Activated CD8-positive, alpha-beta memory T cell treated with anti-CD3 and anti-CD28 coated beads for 36 hours (primary cell): Measurements from ENCODE around the gene HOXB6. TPM values are rescaled to one million over a fixed set of nuclear protein-coding genes. Genes with fewer than 3 reads are reported as not detected.

Experiments used
- CTCF ChIA-PET: fragments of 350-600 bp; sonication (Branson Sonifier 250); formaldehyde crosslinking; loops from one replicate; lab custom pipeline; 2021; ENCODE audit warnings: antibody characterized with exemption; lab: Charles Lee
- POLR2A ChIA-PET: fragments of 350-600 bp; sonication (Branson Sonifier 250); formaldehyde crosslinking; loops from one replicate; lab custom pipeline; 2021; ENCODE audit warnings: antibody characterized with exemption; lab: Charles Lee
- total RNA-seq, 2 experiments: library from RNA; stranded (reverse); gene quantifications; one replicate each; pipeline ENCODE4 v1.2.3, GENCODE V29; 2021

HOXB6 gene
- total RNA-seq, 2 experiments from 2014 or later: 0.25 to 0.48 TPM

- ChIA-PET POLR2A (no interaction called here), CTCF (no interaction called here)
These were observed 678 bp upstream of the HOXB6 start for GRCh38 chr17:48605409-48605919.

- POLR2A ChIA-PET: no interaction called here
These were observed 622 bp downstream of the HOXB6 start for GRCh38 chr17:48603959-48604769.

GRCh38 chr17:48601539-48602425, 3.0 kb downstream of the HOXB6 start:
- ChIA-PET POLR2A (interaction anchor here (0.6 kb wide), 1 partner anchor 534 kb away, joined by 5 read pairs; no protein-coding TSS in a partner anchor), CTCF (interaction anchor here (0.6 to 2.0 kb wide), 6 partner anchors 8 to 297 kb away, joined by 3 to 7 read pairs (median 4); partner anchors contain the start of gene HOXB7)

More at GRCh38 chr17:48603959-48604769, 622 bp downstream of the HOXB6 start:
- CTCF ChIA-PET: interaction anchor here (0.6 kb wide), 1 partner anchor 385 kb away, joined by 3 read pairs; no protein-coding TSS in a partner anchor

GRCh38 chr17:48601207-48601538, 3.6 kb downstream of the HOXB6 start:
- CTCF ChIA-PET: interaction anchor here (1.3 to 2.0 kb wide), 4 partner anchors 9 to 297 kb away, joined by 3 to 7 read pairs (median 4); partner anchors contain the start of gene HOXB7
- POLR2A ChIA-PET: interaction anchor here (0.6 kb wide), 1 partner anchor 534 kb away, joined by 5 read pairs; no protein-coding TSS in a partner anchor

GRCh38 chr17:48600244-48601098, 4.3 kb downstream of the HOXB6 start:
- ChIA-PET CTCF (interaction anchor here (0.6 to 2.0 kb wide), 4 partner anchors 9 to 388 kb away, joined by 3 to 7 read pairs (median 4); partner anchors contain the start of gene HOXB7), POLR2A (interaction anchor here (0.6 kb wide), 1 partner anchor 56 kb away, joined by 5 read pairs; no protein-coding TSS in a partner anchor)

GRCh38 chr17:48599354-48599753, 5.4 kb downstream of the HOXB6 start:
- POLR2A ChIA-PET: interaction anchor here (0.6 kb wide), 1 partner anchor 551 kb away, joined by 3 read pairs; the partner anchor contains the start of gene NFE2L1
- CTCF ChIA-PET: interaction anchor here (2.3 kb wide), 1 partner anchor 19 kb away, joined by 8 read pairs; no protein-coding TSS in a partner anchor

- POLR2A ChIA-PET: no interaction called here
- CTCF ChIA-PET: interaction anchor here (0.9 to 2.3 kb wide), 2 partner anchors 19 to 109 kb away, joined by 3 to 8 read pairs; no protein-coding TSS in a partner anchor
These were observed 6.0 kb downstream of the HOXB6 start for GRCh38 chr17:48598736-48599135.

- POLR2A ChIA-PET: no interaction called here
- CTCF ChIA-PET: interaction anchor here (0.9 to 2.3 kb wide), 3 partner anchors 15 to 108 kb away, joined by 3 to 8 read pairs (median 3); no protein-coding TSS in a partner anchor
These were observed 6.8 kb downstream of the HOXB6 start for GRCh38 chr17:48597778-48598631.

- CTCF ChIA-PET: interaction anchor here (1.0 to 2.3 kb wide), 2 partner anchors 15 to 21 kb away, joined by 3 to 8 read pairs; no protein-coding TSS in a partner anchor
- POLR2A ChIA-PET: no interaction called here
These were observed 7.3 kb downstream of the HOXB6 start for GRCh38 chr17:48597528-48597777.

- CTCF ChIA-PET: interaction anchor here (1.0 to 2.3 kb wide), 4 partner anchors 13 to 261 kb away, joined by 3 to 8 read pairs (median 4); no protein-coding TSS in a partner anchor
- POLR2A ChIA-PET: no interaction called here
These were observed 7.9 kb downstream of the HOXB6 start for GRCh38 chr17:48596735-48597527.

GRCh38 chr17:48596000-48596734, 8.6 kb downstream of the HOXB6 start:
- POLR2A ChIA-PET: no interaction called here
- CTCF ChIA-PET: interaction anchor here (1.0 to 1.9 kb wide), 4 partner anchors 13 to 288 kb away, joined by 3 to 5 read pairs (median 4); no protein-coding TSS in a partner anchor

- POLR2A ChIA-PET: interaction anchor here (0.6 kb wide), 1 partner anchor 20 kb away, joined by 8 read pairs; no protein-coding TSS in a partner anchor
- CTCF ChIA-PET: interaction anchor here (1.1 to 3.2 kb wide), 7 partner anchors 12 to 464 kb away, joined by 3 to 24 read pairs (median 5); no protein-coding TSS in a partner anchor
These were observed 9.3 kb downstream of the HOXB6 start for GRCh38 chr17:48595278-48595999.

- ChIA-PET CTCF (interaction anchor here (1.1 to 3.2 kb wide), 11 partner anchors 11 to 568 kb away, joined by 3 to 24 read pairs (median 5); no protein-coding TSS in a partner anchor), POLR2A (no interaction called here)
These were observed 10.1 kb downstream of the HOXB6 start for GRCh38 chr17:48594538-48595277.
